Measurements from ENCODE around the gene NOXA1.
"Not testable (repeated sequence)": the region's sequence is repeated elsewhere in the genome, so short reads cannot be mapped to it uniquely, and the experiment has no call there.

NOXA1 gene, protein sequence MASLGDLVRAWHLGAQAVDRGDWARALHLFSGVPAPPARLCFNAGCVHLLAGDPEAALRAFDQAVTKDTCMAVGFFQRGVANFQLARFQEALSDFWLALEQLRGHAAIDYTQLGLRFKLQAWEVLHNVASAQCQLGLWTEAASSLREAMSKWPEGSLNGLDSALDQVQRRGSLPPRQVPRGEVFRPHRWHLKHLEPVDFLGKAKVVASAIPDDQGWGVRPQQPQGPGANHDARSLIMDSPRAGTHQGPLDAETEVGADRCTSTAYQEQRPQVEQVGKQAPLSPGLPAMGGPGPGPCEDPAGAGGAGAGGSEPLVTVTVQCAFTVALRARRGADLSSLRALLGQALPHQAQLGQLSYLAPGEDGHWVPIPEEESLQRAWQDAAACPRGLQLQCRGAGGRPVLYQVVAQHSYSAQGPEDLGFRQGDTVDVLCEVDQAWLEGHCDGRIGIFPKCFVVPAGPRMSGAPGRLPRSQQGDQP

DNA sequence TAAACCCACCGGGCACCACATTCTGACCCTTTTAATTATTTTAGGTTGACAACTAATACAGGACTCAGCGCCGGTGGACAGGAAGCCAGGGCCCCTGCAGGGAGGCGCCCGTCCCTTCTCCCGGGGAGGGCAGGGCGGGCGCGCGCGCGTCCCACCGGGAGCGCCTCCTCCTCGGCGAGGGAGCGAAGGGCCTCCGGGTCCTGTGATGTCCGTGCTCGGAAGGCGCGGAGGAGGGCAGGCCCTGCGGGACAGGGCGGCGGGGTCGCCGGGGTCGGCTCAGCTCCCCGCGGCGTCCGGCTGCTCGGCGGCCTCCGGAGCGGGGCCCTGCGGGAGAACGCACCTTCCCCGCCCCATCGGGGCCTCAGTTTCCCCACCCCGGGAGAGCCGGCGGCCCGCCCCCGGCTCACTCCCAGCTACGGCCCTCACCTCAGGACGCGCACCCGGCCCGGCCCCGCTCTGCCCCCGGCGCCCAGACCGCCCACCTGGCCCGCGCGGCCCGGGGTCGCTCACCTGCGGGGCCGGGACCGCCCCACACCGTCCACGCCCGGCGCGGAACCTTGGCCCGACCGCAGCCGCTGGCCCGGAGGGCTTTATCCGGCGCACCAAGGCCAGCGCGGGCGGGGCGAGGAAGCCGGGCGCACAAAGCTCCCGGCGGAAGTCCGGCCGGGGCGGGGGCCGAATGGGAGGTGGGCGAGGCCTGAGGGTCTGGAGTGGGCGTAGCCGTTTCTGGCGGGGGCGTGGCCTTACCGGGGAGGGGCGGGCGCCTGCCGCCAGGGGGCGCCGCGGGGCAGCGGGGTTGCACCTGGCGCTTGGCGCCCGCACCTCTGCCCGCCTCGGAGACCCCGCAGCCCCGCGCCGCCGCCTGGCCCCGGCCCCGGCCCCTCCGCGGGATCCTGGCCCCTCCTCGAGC, at the start of gene NOXA1, which contains the start of gene EXD3:
Gene NOXA1 (plus strand): TSS at position 790 of the 910 bp plus-strand sequence. CDS start 137 bp downstream, outside the sequence.
Gene EXD3 (minus strand): TSS at position 559 of the 910 bp plus-strand sequence. CDS start 27,805 bp downstream, outside the sequence.
- DNase-seq: peak; percentile 79 to 90

DNA sequence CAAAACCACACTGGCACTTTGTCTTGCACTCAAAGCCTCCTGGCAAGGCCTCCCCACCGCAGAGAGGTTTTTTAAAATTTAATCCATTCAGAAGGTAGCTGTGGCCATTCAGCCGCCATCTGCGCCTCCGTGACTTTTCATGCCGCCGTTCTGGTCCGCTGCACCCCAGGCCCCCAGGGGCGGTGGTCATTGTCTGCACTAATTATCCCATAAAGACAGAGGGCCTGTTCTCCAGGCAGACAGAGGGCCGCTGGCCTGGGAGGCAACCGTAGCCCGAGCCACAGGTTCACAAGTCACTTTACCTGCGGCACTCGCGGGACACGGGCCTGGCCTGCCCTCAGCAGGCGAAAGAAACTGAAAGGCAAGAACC, 49.6 kb upstream of the NOXA1 start:
- no peak for DNase-seq

DNA sequence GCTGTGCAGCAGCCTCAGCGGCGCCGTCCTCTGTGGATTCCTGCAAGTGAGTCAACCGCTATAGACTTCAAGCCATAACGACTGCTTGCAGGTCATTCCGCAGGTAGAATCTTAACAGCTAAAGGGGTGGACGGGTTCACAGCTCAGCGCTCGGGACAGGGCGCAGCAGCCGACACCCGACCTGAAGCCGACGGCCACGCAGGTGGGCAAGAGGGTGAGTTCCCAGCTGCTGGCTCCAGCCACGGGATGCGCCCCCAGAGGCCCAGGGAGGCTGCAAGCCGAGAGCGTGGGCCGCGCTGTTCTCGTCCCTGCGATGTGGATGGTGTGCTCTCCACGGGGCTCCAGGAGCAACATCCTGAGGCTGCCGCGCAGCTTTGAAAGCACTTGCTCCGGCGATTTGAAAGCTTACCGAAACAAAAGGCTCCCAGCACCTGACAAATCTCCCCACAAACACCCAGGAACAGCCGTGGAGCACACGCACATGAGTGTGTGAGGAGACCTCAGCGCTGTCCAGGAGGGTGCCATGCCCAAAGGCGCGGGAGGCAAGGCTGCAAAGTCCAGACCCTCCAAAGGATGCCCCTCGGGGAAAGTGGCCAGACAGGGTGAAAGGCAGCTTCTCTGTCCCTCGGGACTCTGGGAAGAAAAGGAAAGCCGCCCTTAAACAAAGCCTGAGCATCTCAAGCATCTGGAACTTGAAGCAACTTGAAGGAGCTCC, 48.9 kb upstream of the NOXA1 start:
- DNase-seq: no peak

DNA sequence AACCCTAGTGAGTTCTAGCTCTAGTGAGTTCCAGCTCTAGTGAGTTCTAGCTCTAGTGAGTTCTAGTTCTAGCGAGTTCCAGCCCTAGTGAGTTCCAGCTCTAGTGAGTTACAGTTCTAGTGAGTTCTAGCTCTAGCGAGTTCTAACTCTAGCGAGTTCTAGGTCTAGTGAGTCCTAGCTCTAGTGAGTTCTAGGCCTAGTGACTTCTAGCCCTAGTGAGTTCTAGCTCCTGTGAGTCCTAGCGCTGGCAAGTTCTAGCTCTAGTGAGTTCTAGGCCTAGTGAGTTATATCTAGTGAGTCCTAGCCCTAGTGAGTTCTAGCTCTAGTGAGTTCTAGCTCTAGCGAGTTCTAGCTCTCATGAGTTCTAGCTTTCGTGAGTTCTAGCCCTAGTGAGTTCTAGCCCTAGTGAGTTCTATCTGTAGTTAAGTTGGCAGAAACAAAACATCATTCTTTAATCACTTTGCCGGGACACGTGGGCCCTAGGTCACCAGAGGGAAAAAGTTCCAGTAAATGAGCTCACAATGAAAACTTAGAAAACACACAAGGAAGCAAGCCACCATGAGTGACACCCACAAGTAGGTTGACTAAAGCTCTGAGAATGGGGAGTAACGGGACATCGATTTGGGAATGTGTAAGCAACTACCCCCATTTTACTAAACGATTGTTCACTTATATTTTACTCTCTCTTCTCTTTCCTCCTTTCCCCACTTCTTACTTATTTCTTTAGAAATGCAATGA, 47.7 kb upstream of the NOXA1 start:
- DNase-seq: no peak

DNA sequence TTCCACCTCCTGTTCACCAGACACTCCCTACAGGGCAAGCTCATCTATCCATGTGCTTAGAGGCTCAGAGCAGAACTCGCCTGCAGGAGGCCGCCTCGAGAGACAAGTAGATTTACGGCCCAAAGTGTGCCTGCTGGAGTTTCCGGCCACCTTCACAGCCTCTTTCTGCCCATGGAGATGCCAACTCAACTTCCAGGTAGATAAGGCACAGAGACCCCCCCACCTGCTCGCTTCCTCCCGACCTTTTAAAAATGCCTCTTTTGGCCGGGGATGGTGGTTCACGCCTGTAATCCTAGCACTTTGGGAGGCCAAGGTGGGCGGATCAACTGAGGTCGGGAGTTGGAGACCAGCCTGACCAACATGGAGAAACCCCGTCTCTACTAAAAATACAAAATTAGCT, 46.8 kb upstream of the NOXA1 start:
- no peak for DNase-seq

DNA sequence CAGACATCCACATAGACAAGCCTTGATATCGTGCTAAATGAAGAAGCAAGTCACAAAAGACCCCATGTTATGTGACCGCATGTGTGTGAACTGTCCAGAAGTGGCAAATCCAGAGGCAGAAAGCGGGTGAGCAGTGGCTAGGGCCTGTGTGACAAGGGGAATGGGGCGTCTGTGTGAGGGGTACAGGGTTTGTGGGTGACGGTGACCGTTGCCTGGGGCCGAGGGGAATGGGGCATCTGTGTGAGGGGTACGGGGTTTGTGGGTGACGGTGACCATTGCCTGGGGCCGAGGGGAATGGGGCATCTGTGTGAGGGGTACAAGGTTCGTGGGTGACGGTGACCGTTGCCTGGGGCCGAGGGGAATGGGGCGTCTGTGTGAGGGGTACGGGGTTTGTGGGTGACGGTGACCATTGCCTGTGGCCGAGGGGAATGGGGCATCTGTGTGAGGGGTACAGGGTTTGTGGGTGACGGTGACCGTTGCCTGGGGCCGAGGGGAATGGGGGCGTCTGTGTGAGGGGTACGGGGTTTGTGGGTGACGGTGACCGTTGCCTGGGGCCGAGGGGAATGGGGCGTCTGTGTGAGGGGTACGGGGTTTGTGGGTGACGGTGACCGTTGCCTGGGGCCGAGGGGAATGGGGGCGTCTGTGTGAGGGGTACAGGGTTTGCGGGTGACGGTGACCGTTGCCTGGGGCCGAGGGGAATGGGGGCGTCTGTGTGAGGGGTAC, 44.3 kb upstream of the NOXA1 start:
- DNase-seq: not testable (repeated sequence)

DNA sequence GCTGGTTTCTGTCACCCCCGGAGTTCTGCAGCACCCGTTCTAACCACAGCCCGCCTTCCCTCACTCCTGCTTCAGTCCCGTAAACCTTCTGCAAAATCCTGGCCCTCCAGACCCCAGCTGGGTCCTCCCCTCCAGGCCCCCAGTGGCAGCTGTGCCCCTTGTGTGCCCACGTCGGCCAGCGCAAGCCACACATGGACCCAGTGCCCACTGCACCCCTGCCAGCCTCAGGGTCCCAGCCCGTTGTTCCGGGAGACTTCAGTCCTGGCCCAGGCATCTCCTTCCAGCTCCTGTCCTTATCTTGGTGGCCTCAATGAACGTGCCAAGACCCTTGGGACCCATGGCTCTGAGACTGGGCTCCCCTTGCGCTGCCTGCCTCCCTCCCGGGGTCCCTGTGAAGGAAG, 43.4 kb upstream of the NOXA1 start:
- no peak for DNase-seq

DNA sequence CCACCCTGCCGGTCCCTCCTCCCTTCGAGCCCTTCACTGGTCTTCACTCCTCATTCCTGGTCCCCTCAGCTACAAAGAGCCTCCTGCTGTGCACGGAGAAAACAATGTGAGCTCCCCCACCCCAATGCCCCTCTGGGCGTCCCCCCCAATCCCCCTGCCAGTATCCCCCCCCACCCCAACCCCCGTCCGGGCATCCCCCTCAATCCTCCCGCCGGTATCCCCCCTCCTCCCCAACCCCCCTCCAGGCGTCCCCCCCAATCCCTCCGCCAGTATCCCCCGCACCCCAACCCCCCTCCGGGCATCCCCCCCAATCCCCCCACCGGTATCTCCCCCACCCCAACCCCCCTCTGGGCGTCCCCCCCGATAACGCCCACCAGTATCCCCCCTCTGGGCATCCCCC, 43.0 kb upstream of the NOXA1 start:
- DNase-seq: no peak

DNA sequence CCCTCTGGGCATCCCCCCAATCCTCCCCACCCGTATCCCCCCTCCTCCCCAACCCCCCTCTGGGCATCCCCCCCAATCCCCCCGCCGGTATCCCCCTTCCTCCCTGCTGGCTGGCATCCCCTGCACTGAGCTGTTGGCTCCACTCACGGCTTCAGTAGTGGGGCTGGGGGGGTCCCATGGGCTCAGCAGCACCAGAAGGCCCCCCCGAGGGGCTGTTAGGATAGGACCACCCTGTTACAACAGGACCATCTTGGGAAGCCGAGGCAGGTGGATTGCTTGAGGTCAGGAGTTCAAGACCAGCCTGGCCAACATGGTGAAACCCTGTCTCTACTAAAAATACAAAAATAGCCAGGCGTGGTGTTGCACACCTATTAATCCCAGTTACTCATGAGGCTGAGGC, 42.6 kb upstream of the NOXA1 start:
- DNase-seq: no peak

DNA sequence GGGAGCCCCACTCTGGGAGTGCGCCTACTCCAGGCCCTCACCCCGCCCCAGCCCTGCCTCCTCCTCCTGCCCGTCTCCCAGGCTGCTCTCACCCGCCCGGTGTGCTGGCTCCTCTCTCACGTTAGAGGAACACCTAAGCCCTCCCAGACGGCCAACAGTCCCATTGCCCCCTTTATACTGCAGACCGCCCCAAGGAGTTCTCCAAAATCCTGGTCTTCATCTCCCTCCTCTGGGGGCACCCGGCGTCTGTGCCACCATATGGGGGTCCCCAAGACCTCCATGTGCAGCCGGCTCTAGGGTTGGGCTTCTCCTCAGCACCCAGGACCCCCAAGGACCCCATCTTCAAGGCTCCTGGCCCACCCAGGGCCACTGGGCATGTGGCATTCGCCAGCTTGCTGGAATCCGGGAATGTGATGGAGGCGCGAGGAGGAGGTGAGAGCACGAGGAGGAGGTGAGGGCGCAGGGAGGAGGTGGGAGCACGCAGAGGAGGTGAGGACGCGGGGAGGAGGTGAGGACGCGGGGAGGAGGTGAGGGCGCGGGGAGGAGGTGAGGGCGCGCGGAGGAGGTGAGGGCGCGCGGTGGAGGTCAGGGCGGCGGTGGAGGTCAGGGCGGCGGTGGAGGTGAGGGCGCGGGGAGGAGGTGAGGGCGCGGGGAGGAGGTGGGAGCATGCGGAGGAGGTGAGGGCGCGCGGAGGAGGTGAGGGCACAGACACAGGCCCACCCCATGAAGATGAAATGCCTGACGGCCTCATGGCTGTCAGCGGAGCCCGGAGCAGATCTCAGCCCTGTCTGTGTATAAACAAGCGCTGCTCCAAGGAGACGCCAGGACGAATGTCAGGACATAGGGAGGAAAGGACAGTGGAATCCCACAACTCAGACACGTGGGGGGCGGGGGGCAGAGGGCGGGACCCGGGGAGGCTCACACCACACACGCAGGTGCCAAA, 41.4 kb upstream of the NOXA1 start:
- no peak for DNase-seq

DNA sequence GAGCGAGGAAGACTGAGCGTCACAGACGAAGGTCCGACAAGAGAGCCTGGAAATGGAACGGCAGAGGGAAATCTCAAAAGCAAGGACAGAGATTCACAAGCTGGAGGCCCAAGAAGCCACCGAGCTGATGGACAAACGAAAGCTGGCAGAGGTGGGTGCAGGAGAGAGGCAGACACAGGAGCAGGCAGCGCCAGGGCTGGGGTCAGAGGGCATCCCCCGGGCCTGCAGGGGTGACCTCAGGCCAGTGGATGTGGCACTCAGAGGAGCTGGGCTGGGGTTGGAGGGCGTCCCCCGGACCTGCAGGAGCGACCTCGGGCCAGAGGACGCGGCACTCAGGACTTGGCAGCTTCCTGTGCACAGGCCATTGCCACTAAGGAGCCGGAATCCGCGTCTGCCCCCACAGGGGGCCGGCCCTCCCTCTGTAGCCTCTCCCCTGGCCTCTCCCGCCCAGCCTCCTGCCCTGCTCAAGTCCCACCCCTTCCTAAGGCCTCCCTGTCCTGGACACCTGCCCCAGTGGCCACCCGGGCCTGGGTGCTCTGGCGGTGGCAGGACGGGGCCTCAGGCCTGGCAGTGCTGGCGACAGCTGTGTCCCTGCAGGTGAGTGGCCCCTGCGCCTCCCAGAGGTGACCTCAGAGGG, 40.6 kb upstream of the NOXA1 start:
- DNase-seq: no peak

DNA sequence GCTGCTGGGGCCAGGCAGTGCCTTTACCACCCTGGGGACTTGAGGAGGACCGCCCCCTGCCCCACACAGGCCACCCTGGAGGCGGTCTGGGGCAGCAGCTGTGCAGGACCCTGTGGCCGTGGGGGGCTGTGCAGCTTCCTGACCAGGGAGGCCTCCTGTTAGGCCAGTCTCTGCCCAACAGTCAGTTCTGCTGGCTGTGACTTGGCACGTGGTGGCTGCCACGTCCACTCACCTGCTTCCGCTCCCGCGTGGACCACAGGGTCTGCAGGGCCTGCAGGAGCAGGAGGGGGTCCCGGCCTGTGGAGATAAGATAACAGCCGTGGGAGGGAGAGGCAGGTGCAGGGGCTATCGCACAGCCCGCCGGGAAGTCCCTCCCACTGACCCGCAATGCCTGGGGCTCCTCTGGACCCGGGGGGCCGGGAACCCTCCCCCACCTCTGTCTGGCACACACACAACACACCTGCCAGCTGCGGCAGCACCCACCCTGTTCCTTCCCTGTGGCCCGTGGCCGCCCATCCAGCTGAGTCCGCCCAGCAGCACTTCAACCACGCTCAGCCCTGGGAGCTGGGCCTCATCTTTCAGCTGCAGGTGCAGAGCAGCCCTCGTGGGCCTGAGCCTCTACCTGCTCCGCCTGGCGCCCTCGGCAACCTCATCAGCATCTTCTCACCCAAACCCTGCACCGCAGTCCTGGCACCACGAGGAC, 40.0 kb upstream of the NOXA1 start:
- DNase-seq: no peak

DNA sequence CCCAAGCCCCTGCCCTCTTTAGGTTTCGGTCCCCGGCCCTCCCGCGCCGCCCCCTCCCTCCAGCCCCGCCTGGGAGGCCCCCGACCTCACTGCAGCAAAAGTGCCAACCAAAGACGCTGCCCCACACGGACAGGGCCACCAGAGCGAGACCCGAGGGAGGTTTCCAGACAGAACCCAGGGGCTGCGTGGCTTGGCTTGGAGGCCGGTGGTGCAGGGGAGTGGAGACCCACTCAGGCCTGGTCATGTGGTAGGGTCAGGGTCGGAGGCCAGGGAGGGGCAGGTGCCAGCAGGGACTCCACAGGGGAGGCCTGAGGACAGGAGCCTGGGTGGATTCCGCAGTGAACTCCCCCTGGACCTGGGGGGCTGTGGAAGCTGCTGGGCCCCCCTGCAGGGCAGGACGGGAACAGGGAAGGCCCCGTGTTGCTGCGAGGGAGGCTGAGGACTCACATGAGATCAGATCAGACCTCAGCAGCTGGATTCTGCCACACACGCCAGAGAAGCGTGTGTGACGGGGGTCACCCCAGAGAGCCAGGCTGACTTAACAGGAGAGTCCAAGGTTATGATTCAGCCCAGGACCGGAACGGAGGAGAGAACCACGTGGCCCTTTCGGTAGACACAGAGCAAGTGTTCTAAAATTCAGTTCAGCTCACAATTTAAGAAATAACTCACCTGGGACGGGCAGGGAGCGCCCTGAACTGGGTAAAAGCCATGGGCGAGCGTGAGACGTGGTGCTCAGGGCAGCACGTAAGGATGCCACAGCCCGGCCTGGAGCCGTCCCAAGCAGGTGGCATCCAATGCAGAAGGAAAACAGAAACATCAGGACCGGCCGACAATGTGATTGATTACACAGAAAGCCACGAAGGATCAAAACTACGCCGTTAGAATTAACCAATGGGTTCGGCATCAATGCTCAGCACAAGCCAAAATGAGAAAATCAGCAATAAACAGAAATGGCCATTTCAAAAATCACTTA, 39.1 kb upstream of the NOXA1 start:
- DNase-seq: no peak

DNA sequence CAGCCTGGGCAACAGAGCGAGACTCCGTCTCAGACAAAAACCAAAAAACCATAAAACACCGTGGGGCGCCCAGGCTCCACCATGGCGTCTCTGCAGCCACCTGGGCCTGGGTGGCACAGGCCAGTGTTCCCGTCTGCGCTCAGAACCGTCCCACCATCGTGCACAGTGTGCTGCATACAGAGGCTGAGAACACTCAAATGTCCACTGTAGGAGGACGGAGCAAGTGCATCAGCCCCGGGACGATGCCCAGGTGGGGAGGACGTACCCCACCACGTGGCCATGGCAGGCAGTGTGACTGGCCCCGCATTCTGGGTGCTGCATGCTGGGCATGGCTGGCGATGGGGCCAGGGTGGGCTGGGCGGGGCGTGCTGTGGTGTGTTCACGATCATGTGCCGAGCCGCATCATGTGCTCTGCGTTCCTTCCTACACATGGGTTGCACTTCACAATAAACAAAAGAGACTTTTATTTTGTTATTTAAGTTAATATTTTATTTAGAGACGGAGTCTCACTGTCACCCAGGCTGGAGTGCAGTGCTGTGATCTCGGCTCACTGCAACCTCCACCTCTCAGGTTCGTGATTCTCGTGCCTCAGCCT, 38.0 kb upstream of the NOXA1 start:
- DNase-seq: no peak

DNA sequence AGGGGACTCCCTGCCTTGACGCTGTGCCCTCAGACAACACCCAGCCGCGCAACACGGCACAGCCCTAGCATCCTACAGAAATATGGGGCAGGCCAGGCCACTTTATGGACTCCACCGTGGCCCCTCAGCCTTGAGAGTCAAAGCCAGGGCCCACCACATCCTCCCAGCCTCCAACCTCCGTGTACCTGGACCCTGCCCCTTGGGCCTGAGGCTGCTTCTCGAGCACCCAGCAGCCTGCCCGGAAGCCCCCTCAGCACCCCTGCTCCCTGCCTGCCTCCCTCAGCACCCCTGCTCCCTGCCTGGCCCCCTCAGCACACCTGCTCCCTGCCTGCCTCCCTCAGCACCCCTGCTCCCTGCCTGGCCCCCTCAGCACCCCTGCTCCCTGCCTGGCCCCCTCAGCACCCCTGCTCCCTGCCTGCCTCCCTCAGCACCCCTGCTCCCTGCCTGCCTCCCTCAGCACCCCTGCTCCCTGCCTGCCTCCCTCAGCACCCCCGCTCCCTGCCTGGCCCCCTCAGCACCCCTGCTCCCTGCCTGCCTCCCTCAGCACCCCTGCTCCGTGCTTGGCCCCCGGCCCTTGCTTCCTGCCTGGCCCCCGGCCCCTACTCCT, 36.6 kb upstream of the NOXA1 start:
- not testable (repeated sequence) for DNase-seq

DNA sequence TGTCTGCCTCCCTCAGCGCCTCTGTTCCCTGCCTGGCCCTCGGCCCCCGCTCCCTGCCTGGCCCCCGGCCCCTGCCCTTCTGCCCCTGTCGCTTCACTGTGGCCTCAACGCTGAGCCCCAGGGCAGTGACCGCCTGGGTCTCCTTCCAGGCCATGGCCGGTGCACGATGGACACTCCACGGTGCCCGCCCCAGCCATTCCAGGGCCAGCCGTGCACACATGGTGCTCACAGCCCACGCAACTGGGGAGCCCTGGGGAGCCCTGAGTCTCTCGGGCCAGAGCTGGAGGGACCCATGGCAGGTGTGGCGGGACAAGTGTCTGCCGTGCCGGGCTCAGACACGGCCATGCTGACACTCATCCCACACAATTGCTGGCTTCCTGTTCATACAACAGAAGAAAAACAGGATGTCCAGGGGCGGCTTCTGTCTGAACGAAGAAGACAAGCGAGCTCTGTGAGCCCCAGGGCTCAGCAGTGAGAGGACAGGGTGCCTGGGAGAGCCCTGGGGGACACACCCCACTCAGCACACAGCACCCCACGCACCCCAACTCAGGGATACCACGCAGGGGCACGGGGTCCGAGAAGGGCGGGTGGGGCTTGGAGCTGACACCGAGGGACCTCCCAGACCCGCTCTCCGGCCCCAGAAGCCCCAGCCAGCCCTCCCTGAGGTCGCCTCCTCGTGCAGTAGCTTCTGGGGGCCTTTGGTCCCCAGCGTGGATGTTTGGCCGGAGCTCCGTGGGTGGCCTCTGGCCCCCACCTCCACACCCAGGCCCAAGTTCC, 35.9 kb upstream of the NOXA1 start:
- no peak for DNase-seq
